ENCODE data around the gene CCR5AS.

The CCR5AS gene

GRCh38 chr3:46381625-46382024 lies 25.2 kb downstream of the CCR5AS start:
- DNase-seq (ENCODE audit: low read depth in 1 of 2, low spot score in 2 of 2) (no peak), FAIRE-seq (no peak)
- H3K27me3 ChIP-seq (replicated peaks in 1 of 4; ENCODE audit: control insufficient read depth in 3 of 4, extremely low read depth in 1 of 4, insufficient read depth in 3 of 4, low read length in 3 of 4) = no peaks in the 10 kb centered on the region
- H4K8ac ChIP-seq (ENCODE audit: extremely low read depth, insufficient read depth, low read length) = no peak overlapping the region
- no peak overlapping the region for H2BK5ac ChIP-seq (ENCODE audit: low read depth, low read length)
- no peak overlapping the region for H3K4me2 ChIP-seq (ENCODE audit: insufficient read depth in 1 of 2, low read depth in 2 of 2, low read length in 2 of 2)
- no peak overlapping the region for H2BK120ac ChIP-seq (replicated peaks; ENCODE audit: low read depth, low read length)
- H4K5ac ChIP-seq (ENCODE audit: insufficient read length, low read depth, low read length) = no peak overlapping the region
- WGBS, 2 experiments (ENCODE audit: extremely low coverage in 1 of 2, insufficient coverage in 1 of 2, insufficient read length in 1 of 2, insufficient replicate concordance in 2 of 2, low coverage in 1 of 2, low lambda C conversion rate in 2 of 2, missing lambda C conversion rate in 1 of 2) = 87% methylated on average over 3 of the region's 3 CpGs; no CpG with 5 or more reads in 1 of the 2 experiments
- H4K91ac ChIP-seq (replicated peaks; ENCODE audit: insufficient read length, low read length) = no peak overlapping the region
- no peak overlapping the region for H3K4ac ChIP-seq (replicated peaks; ENCODE audit: insufficient read length, low read depth, low read length)
- ChIA-PET CTCF (ENCODE audit: partially characterized antibody) (no interaction called here), POLR2A (ENCODE audit: partially characterized antibody) (interaction anchor here (1.2 kb wide), 1 partner anchor 194 kb away, joined by 3 read pairs; no protein-coding TSS in a partner anchor)
- H2BK15ac ChIP-seq (ENCODE audit: low read length) = no peak overlapping the region
- H3K18ac ChIP-seq (ENCODE audit: extremely low read depth, low read length) = no peak overlapping the region
- no peaks in the 10 kb centered on the region for H3K36me3 ChIP-seq (ENCODE audit: control insufficient read depth in 2 of 4, insufficient read depth in 4 of 4, low read length in 3 of 4)
- no peak overlapping the region for H3K23ac ChIP-seq (ENCODE audit: insufficient read length)
- no peak overlapping the region for H2BK20ac ChIP-seq (ENCODE audit: low read length)
- H2BK12ac ChIP-seq (ENCODE audit: low read depth, low read length) = no peak overlapping the region
- no peak overlapping the region for H2AK5ac ChIP-seq (ENCODE audit: low read depth, low read length)
- TF ChIP-seq KDM1A (IDR thresholded peaks at IDR 0.05; ENCODE audit: borderline replicate concordance, low read length) (no peak), CBX8 (IDR thresholded peaks at IDR 0.05; ENCODE audit: borderline replicate concordance, low read depth, low read length) (no peak), GABPA (IDR thresholded peaks at IDR 0.05; ENCODE audit: borderline replicate concordance, insufficient read depth, low read length) (no peak), RFX5 (IDR thresholded peaks at IDR 0.05; ENCODE audit: borderline replicate concordance, low read depth, low read length) (no peak), CREB1 (IDR thresholded peaks at IDR 0.05) (no peak), CBX5 (IDR thresholded peaks at IDR 0.05; ENCODE audit: low read depth, low read length) (no peak), RAD21 (IDR thresholded peaks at IDR 0.05 in 1 of 2, conservative IDR thresholded peaks at IDR 0.05 in 1 of 2; ENCODE audit: low read depth in 2 of 2, low read length in 2 of 2) (no peak), FOSL1 (IDR thresholded peaks at IDR 0.05; ENCODE audit: insufficient read depth, low read depth, low read length) (no peak), NRF1 (IDR thresholded peaks at IDR 0.05; ENCODE audit: low read depth, low read length) (no peak), TBP (IDR thresholded peaks at IDR 0.05; ENCODE audit: low read depth, low read length) (no peak), ATF3 (IDR thresholded peaks at IDR 0.05; ENCODE audit: insufficient read depth, low read depth, low read length) (no peak), TAF1 (IDR thresholded peaks at IDR 0.05; ENCODE audit: low read depth, low read length) (no peak)
- H3K9me3 ChIP-seq (ENCODE audit: insufficient read depth in 2 of 2, low read depth in 1 of 2, low read length in 1 of 2) = no peaks in the 10 kb centered on the region
- H3K27ac ChIP-seq (ENCODE audit: low read depth, low read length) = no peak overlapping the region
- H3K23me2 ChIP-seq (ENCODE audit: low read depth, low read length) = no peaks in the 10 kb centered on the region
- H3K9ac ChIP-seq (replicated peaks in 1 of 4; ENCODE audit: extremely low read depth in 1 of 4, low read depth in 3 of 4, low read length in 3 of 4) = no peak overlapping the region
- H3K79me2 ChIP-seq (ENCODE audit: control insufficient read depth in 1 of 2, insufficient read depth in 2 of 2, low read length in 2 of 2) = no peaks in the 10 kb centered on the region
- no peak overlapping the region for H3K56ac ChIP-seq (replicated peaks; ENCODE audit: insufficient read length, low read depth, low read length)
- no peaks in the 10 kb centered on the region for H3K79me1 ChIP-seq (ENCODE audit: low read depth, low read length)
- H3K14ac ChIP-seq (ENCODE audit: insufficient read length) = no peak overlapping the region
- H2AFZ ChIP-seq (ENCODE audit: low read length) = no peak overlapping the region
- H3K4me3 ChIP-seq (ENCODE audit: extremely low read depth in 1 of 4, insufficient read depth in 2 of 4, low read depth in 3 of 4, low read length in 4 of 4) = no peak overlapping the region
- no peaks in the 10 kb centered on the region for H4K20me1 ChIP-seq (replicated peaks in 1 of 2; ENCODE audit: control insufficient read depth in 1 of 2, insufficient read depth in 2 of 2, low read length in 2 of 2)
- peaks cover 0 to 14% (median 6%) of the 10 kb centered on the region in 4 experiments; a peak in 5 of 7 replicates for H3K4me1 ChIP-seq (replicated peaks in 1 of 4; ENCODE audit: control insufficient read depth in 3 of 4, insufficient read depth in 4 of 4, low read length in 3 of 4)
